Adrenal gland (tissue), 12 donors: ENCODE data around the gene ZNRF3. TPM values are rescaled to one million over a fixed set of nuclear protein-coding genes. Genes with fewer than 3 reads are reported as not detected.
A peak's percentile ranks its signal among the peaks of the same experiment; 100 is the strongest.

ENCODE experiments used
- DNase-seq, 7 donors: peaks; one replicate each; pipeline ENCODE4 v3.0.0-alpha.2; 2019 to 2020
- H3K27ac ChIP-seq, 5 donors: fragments of 200-600 bp; sonication (generic) in 4 of 5; 1 replicate in 3 of 5; 2 replicates in 2 of 5; pipeline versions ENCODE4 v1.5.1 to v1.8.0; 2016 to 2020; ENCODE audit warnings: mild to moderate bottlenecking in 1 of 5
- H3K27me3 ChIP-seq: fragments of 200-600 bp; 2 replicates; pipeline ENCODE4 v1.8.0; 2021
- H3K36me3 ChIP-seq, 2 donors: fragments of 200-600 bp; replicated peaks in 1 of 2; 1 replicate in 1 of 2; 2 replicates in 1 of 2; pipeline versions ENCODE4 v1.5.1 to v1.8.0; 2018 to 2022
- H3K4me1 ChIP-seq, 2 donors: fragments of 200-600 bp; replicated peaks in 1 of 2; 1 replicate in 1 of 2; 2 replicates in 1 of 2; pipeline versions ENCODE4 v1.5.1 to v1.8.0; 2018 to 2021
- H3K4me3 ChIP-seq, 4 donors: fragments of 200-600 bp; sonication (generic) in 3 of 4; one replicate each; pipeline ENCODE4 v1.5.1; 2016 to 2018
- H3K9me3 ChIP-seq, 3 donors: fragments of 200-600 bp; sonication (generic) in 1 of 3; replicated peaks in 1 of 3; 1 replicate in 2 of 3; 2 replicates in 1 of 3; pipeline versions ENCODE4 v1.5.1 to v1.8.0; 2016 to 2021
- CTCF ChIP-seq, 6 experiments: fragments of 450-650 bp in 4 of 6; fragments of 200-600 bp in 2 of 6; sonication (generic) in 1 of 6; IDR thresholded peaks; 1 replicate in 5 of 6; 2 replicates in 1 of 6; pipeline versions ENCODE4 v1.5.1 to v1.8.0; 2016 to 2021; ENCODE audit warnings: antibody characterized with exemption in 6 of 6, mild to moderate bottlenecking in 2 of 6, moderate library complexity in 1 of 6
- POLR2A ChIP-seq, 2 donors: fragments of 450-650 bp; IDR thresholded peaks; one replicate each; pipeline ENCODE4 v1.6.1; 2017; ENCODE audit warnings: antibody characterized with exemption in 2 of 2, mild to moderate bottlenecking in 2 of 2, moderate library complexity in 1 of 2
- WGBS, 4 donors: extraction: QIAGEN DNeasy Blood & Tissue Kit in 2 of 4; methylation state at CpG; one replicate each; pipeline versions ENCODE4 v1.1.5 to v1.1.7; 2013 to 2017; 5-methylcytosine and 5-hydroxymethylcytosine counted together
- intact Hi-C, 2 donors: fragments of 100-400 bp; cut with DNase I; formaldehyde crosslinking; loops; one replicate each; pipeline versions ENCODE4 v1.14.1 to v1.15.0; 2022 to 2023
- polyA plus RNA-seq, 3 donors: library from polyadenylated mRNA; stranded (reverse); fragments of 200-250 nt in 2 of 3; fragments of 350-450 nt in 1 of 3; fragmentation: Illumina TruSeq in 1 of 3; extraction: RNeasy Lipid Tissue Mini Kit (QIAGEN cat#74804) in 1 of 3; gene quantifications; one replicate each; pipeline ENCODE4 v1.2.3, GENCODE V29; 2013 to 2014
- total RNA-seq, 9 donors: library from RNA; depleted of rRNA in 4 of 9; stranded (reverse); fragments of >200 nt in 4 of 9; fragments of 120-200 nt in 1 of 9; fragmentation: NEBNext Ultra II Directional in 1 of 9; extraction: Animal tissue kit (Norgen Biotek cat#: 25700) in 1 of 9; gene quantifications; one replicate each; pipeline versions ENCODE4 v1.1.0 to v1.2.4, GENCODE V29; 2013 to 2023
- donor health status: healthy with polysubstance abuse.
- donor health status: Bipolar disorder and iron deficiency.
- donor health status: DM: yes; HTN: yes; CAD: no.
- donor health status: DM: no; HTN: no; CAD: no.
- donor health status: DM: no; HTN: no; CAD: no.
- donor health status: DM: yes; HTN: yes; CAD: no.

Gene ZNRF3
- total and polyA plus RNA-seq, 12 donors, result 3.1 to 40.9 (median 17.0) TPM

DNA sequence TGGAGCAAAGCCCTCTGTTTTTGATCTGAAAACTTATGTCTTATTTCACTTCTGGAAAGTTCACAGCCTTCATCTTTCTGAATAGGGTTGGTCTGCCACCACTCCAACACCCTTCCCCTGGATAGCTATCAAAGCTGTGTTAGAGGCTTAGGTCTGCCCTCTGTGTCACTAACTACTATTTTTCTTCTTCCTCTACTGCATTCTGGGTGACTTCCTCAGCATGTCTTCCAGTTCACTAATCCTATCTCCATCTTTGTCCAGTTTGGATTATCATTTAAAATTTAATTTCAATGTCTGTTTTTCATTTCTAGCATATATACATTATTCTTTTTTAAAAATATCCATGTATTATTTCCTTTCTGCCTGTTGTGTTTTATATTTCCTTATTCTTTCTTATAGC lies 84.6 kb downstream of the ZNRF3 start:
- DNase-seq, result no peak
- Histone ChIP-seq H3K9me3 (no peaks in the 10 kb centered on the region), H3K4me3 (no peak overlapping the region), H3K36me3 (no peaks in the 10 kb centered on the region), H3K27me3 (no peaks in the 10 kb centered on the region), H3K4me1 (peaks cover 0 to 5% of the 10 kb centered on the region in 2 donors), H3K27ac (no peak overlapping the region)
- no peak for TF ChIP-seq POLR2A (IDR thresholded peaks at IDR 0.05)
- TF ChIP-seq CTCF (IDR thresholded peaks at IDR 0.05), result no peak
- intact Hi-C loops, result no loop called here

GRCh38 chr22:28969401-28970168 lies 86.2 kb downstream of the ZNRF3 start:
- TF ChIP-seq POLR2A (IDR thresholded peaks at IDR 0.05) (no peak), CTCF (IDR thresholded peaks at IDR 0.05) (no peak)
- Histone ChIP-seq H3K4me1 (peaks cover 4 to 9% of the 10 kb centered on the region in 2 donors), H3K27me3 (no peaks in the 10 kb centered on the region), H3K36me3 (no peaks in the 10 kb centered on the region), H3K27ac (no peak overlapping the region), H3K4me3 (no peak overlapping the region), H3K9me3 (no peaks in the 10 kb centered on the region)
- DNase-seq, result no peak
- intact Hi-C loops, result no loop called here
- 80 to 93% (median 85%) methylated on average over 2 of the region's 2 CpGs for WGBS, 4 donors

DNA sequence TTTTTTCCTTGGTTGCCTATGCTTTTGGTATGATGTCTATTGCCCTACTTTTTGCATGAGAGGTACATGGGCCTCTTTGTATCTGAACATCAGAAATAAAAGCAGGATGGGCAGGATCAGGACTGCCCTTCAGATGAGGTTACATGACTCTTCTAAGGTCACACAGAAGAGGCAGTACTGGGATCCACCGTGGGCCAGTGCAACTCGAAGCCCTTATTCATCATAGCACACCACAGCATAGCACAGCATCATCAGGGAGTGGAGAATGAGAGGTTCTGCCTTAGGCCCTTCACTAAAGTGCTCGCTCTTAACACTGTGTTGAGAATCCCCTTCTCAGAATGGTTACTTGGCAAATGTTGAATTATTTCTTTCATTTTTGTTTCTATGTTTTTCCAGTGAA lies 90.0 kb downstream of the ZNRF3 start:
- WGBS, 4 donors, result 54 to 72% (median 67%) methylated on average over 3 of the region's 3 CpGs
- DNase-seq, result no peak
- no peak overlapping the region for H3K4me3 ChIP-seq
- H3K4me1 ChIP-seq, result peaks cover 24 to 34% of the 10 kb centered on the region in 2 donors
- H3K27me3 ChIP-seq, result no peaks in the 10 kb centered on the region
- H3K9me3 ChIP-seq, result no peaks in the 10 kb centered on the region
- H3K36me3 ChIP-seq, result no peaks in the 10 kb centered on the region
- intact Hi-C loops, result no loop called here
- TF ChIP-seq POLR2A (IDR thresholded peaks at IDR 0.05) (no peak), CTCF (IDR thresholded peaks at IDR 0.05) (no peak)
- H3K27ac ChIP-seq, result peak overlapping the region in 1 of 5 donors; percentile 2

DNA sequence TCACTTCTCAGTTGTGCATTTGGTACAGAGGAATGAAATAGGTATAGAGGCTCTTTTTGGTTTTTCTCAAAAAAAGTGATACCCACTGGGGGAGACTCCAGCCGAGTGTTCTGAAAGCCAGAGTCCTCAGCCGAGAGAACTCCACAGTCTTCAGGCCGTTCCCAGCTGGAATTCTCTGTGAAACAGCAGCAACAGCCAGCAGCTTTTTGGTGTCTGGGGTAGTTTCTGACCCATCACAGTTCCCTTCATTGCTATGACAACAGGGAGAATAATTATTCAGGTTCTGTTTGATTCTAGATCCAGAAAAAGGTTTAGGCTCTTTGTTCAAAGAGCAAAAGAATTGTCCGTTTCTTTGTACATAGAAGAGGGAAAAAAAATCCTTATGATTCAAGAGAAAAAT lies 93.7 kb downstream of the ZNRF3 start:
- peaks cover 37 to 49% of the 10 kb centered on the region in 2 donors for H3K4me1 ChIP-seq
- TF ChIP-seq POLR2A (IDR thresholded peaks at IDR 0.05) (no peak), CTCF (IDR thresholded peaks at IDR 0.05) (no peak)

More for the DNA sequence above, 93.7 kb downstream of the ZNRF3 start:
- H3K4me3 ChIP-seq, result peak overlapping the region in 1 of 4 donors; percentile 20
- no peaks in the 10 kb centered on the region for H3K27me3 ChIP-seq
- intact Hi-C loops, result no loop called here
- WGBS, 4 donors, result 28 to 52% (median 40%) methylated on average over 4 of the region's 4 CpGs
- peak overlapping the region; percentile 23 to 76 (median 67) for H3K27ac ChIP-seq
- H3K36me3 ChIP-seq, result no peaks in the 10 kb centered on the region
- DNase-seq, result no peak
- no peaks in the 10 kb centered on the region for H3K9me3 ChIP-seq
